ENCODE data around the gene MRPS12. TPM values are rescaled to one million over a fixed set of nuclear protein-coding genes. Genes with fewer than 3 reads are reported as not detected.

MRPS12 gene
- total and polyA plus RNA-seq, 9 of the 15 experiments (the other 6 are each of a cell fraction or from before 2014, with no cell fraction given): 8.1 to 174 (median 52.0) TPM

GRCh38 chr19:38899447-38900201 lies 31.1 kb upstream of the MRPS12 start, which contains the start of the genes NFKBIB and SIRT2 (continued):
- TF ChIP-seq RERE (CRISPR knock-in tag; IDR thresholded peaks at IDR 0.05; ENCODE audit: borderline replicate concordance) (no peak), ZC3H11A (IDR thresholded peaks at IDR 0.05; ENCODE audit: low read depth, low read length) (no peak), KAT7 (CRISPR knock-in tag; IDR thresholded peaks at IDR 0.05; ENCODE audit: borderline replicate concordance) (no peak), KLF13 (tag; IDR thresholded peaks at IDR 0.05; ENCODE audit: borderline replicate concordance, low read depth) (peak; percentile 87), BCL6 (CRISPR knock-in tag; IDR thresholded peaks at IDR 0.05) (no peak; the same call in 1 of the 2 replicates), TCF7 (IDR thresholded peaks at IDR 0.05; ENCODE audit: borderline replicate concordance) (peak; percentile 68; the same call in 1 of the 2 replicates), HOMEZ (CRISPR knock-in tag; IDR thresholded peaks at IDR 0.05) (no peak), RFX5 (IDR thresholded peaks at IDR 0.05; ENCODE audit: low read depth, low read length) (no peak), TBL1XR1 (IDR thresholded peaks at IDR 0.05; ENCODE audit: low read length in 2 of 2) (peak; percentile 10 to 78; a peak in 2 of 4 replicates), DMBX1 (CRISPR knock-in tag; IDR thresholded peaks at IDR 0.05; ENCODE audit: borderline replicate concordance) (peak; percentile 69; the same call in 1 of the 2 replicates), SMAD2 (IDR thresholded peaks at IDR 0.05; ENCODE audit: low read depth, low read length) (no peak), ILF3 (IDR thresholded peaks at IDR 0.05; ENCODE audit: borderline replicate concordance) (no peak), PHF20 (IDR thresholded peaks at IDR 0.05; ENCODE audit: partially characterized antibody) (peak; percentile 66), ZNF445 (CRISPR knock-in tag; IDR thresholded peaks at IDR 0.05; ENCODE audit: low read depth) (no peak), ZNF263 (CRISPR knock-in tag; IDR thresholded peaks at IDR 0.05; ENCODE audit: borderline replicate concordance) (peak; percentile 83; the same call in 1 of the 2 replicates), ZBTB34 (CRISPR knock-in tag; IDR thresholded peaks at IDR 0.05) (no peak), RBM25 (IDR thresholded peaks at IDR 0.05; ENCODE audit: low read depth, low read length, severe bottlenecking) (peak; percentile 39), WHSC1 (IDR thresholded peaks at IDR 0.05; ENCODE audit: low read length) (no peak)
